ENCODE data around the gene GJA4. TPM values are rescaled to one million over a fixed set of nuclear protein-coding genes. Genes with fewer than 3 reads are reported as not detected.

The GJA4 gene
- polyA plus RNA-seq, 1 donor from 2014 or later = not detected

- no peaks in the 10 kb centered on the region for H3K36me3 ChIP-seq (ENCODE audit: insufficient read depth, low read length)
- no peak overlapping the region for H2AFZ ChIP-seq (ENCODE audit: low read depth, low read length)
- no peaks in the 10 kb centered on the region for H3F3A ChIP-seq (ENCODE audit: insufficient read depth, low read length, poor library complexity, severe bottlenecking)
- H3K9me3 ChIP-seq (ENCODE audit: low read length) = no peaks in the 10 kb centered on the region
- no peaks in the 10 kb centered on the region for H3K9me2 ChIP-seq (ENCODE audit: insufficient read depth, low read length)
- H4K20me1 ChIP-seq (ENCODE audit: insufficient read depth) = no peaks in the 10 kb centered on the region
- no peaks in the 10 kb centered on the region for H3K79me2 ChIP-seq (replicated peaks; ENCODE audit: insufficient read depth, low read length)
- no peak overlapping the region for H3K4me3 ChIP-seq (ENCODE audit: low read length)
- TF ChIP-seq TAF1 (IDR thresholded peaks at IDR 0.05; ENCODE audit: low read depth) (no peak), REST (IDR thresholded peaks at IDR 0.05; ENCODE audit: borderline replicate concordance) (no peak), MXI1 (conservative IDR thresholded peaks at IDR 0.05; ENCODE audit: poor library complexity, severe bottlenecking) (no peak), EP300 (conservative IDR thresholded peaks at IDR 0.05; ENCODE audit: poor library complexity, severe bottlenecking) (no peak), SMC3 (conservative IDR thresholded peaks at IDR 0.05; ENCODE audit: poor library complexity) (no peak), EZH2 (IDR thresholded peaks at IDR 0.05; ENCODE audit: borderline replicate concordance, insufficient read depth, low read length, poor library complexity, severe bottlenecking) (no peak), RAD21 (conservative IDR thresholded peaks at IDR 0.05) (no peak), POLR2AphosphoS5 (IDR thresholded peaks at IDR 0.05) (no peak), CTCF (IDR thresholded peaks at IDR 0.05; ENCODE audit: poor library complexity, severe bottlenecking) (no peak)
- H3K27ac ChIP-seq (ENCODE audit: low read length) = no peak overlapping the region
- H3K27me3 ChIP-seq (ENCODE audit: insufficient read depth, low read depth, low read length) = peaks cover 44% of the 10 kb centered on the region
- no peak overlapping the region for H3K4me2 ChIP-seq (ENCODE audit: low read length)
- no peak overlapping the region for H3K9ac ChIP-seq (ENCODE audit: low read length)
These were observed 13.8 kb upstream of the GJA4 start for GRCh38 chr1:34779005-34779404.

- no peaks in the 10 kb centered on the region for H3K9me2 ChIP-seq (ENCODE audit: insufficient read depth, low read length)
These were observed 13.3 kb upstream of the GJA4 start for GRCh38 chr1:34779526-34779925.

More at GRCh38 chr1:34779526-34779925, 13.3 kb upstream of the GJA4 start:
- no peak overlapping the region for H2AFZ ChIP-seq (ENCODE audit: low read depth, low read length)
- H3K79me2 ChIP-seq (replicated peaks; ENCODE audit: insufficient read depth, low read length) = no peaks in the 10 kb centered on the region
- peaks cover 44% of the 10 kb centered on the region for H3K27me3 ChIP-seq (ENCODE audit: insufficient read depth, low read depth, low read length)
- H3K4me3 ChIP-seq (ENCODE audit: low read length) = no peak overlapping the region
- H3K9ac ChIP-seq (ENCODE audit: low read length) = no peak overlapping the region
- H3F3A ChIP-seq (ENCODE audit: insufficient read depth, low read length, poor library complexity, severe bottlenecking) = no peaks in the 10 kb centered on the region
- H3K27ac ChIP-seq (ENCODE audit: low read length) = no peak overlapping the region
- no peak overlapping the region for H3K4me2 ChIP-seq (ENCODE audit: low read length)
- no peak for TF ChIP-seq SMC3 (conservative IDR thresholded peaks at IDR 0.05; ENCODE audit: poor library complexity)
- no peak for TF ChIP-seq CTCF (IDR thresholded peaks at IDR 0.05; ENCODE audit: poor library complexity, severe bottlenecking)
- TF ChIP-seq POLR2AphosphoS5 (IDR thresholded peaks at IDR 0.05) = no peak
- no peak for TF ChIP-seq EP300 (conservative IDR thresholded peaks at IDR 0.05; ENCODE audit: poor library complexity, severe bottlenecking)
- TF ChIP-seq TAF1 (IDR thresholded peaks at IDR 0.05; ENCODE audit: low read depth) = no peak
- TF ChIP-seq EZH2 (IDR thresholded peaks at IDR 0.05; ENCODE audit: borderline replicate concordance, insufficient read depth, low read length, poor library complexity, severe bottlenecking) = no peak
- no peak for TF ChIP-seq RAD21 (conservative IDR thresholded peaks at IDR 0.05)
- no peak for TF ChIP-seq REST (IDR thresholded peaks at IDR 0.05; ENCODE audit: borderline replicate concordance)
- no peak for TF ChIP-seq MXI1 (conservative IDR thresholded peaks at IDR 0.05; ENCODE audit: poor library complexity, severe bottlenecking)
- no peaks in the 10 kb centered on the region for H3K9me3 ChIP-seq (ENCODE audit: low read length)
- no peaks in the 10 kb centered on the region for H3K36me3 ChIP-seq (ENCODE audit: insufficient read depth, low read length)
- H4K20me1 ChIP-seq (ENCODE audit: insufficient read depth) = no peaks in the 10 kb centered on the region

All from neural cell (in vitro differentiated cells).